Stimulated activated CD8-positive, alpha-beta memory T cell treated with anti-CD3 and anti-CD28 coated beads, Interleukin-12 subunit alpha, Interleukin-12 subunit beta, amount 100 ng/mL, for 24 hours (primary cell): ENCODE data around the gene CD34.

Experiments used
- DNase-seq: peaks from one replicate; pipeline ENCODE4 v3.0.0-alpha.2; 2020; ENCODE audit errors: extremely low read depth

Gene CD34

GRCh38 chr1:207853372-207853757 is 57.6 kb downstream of the CD34 start:
- DNase-seq, result no peak

DNA sequence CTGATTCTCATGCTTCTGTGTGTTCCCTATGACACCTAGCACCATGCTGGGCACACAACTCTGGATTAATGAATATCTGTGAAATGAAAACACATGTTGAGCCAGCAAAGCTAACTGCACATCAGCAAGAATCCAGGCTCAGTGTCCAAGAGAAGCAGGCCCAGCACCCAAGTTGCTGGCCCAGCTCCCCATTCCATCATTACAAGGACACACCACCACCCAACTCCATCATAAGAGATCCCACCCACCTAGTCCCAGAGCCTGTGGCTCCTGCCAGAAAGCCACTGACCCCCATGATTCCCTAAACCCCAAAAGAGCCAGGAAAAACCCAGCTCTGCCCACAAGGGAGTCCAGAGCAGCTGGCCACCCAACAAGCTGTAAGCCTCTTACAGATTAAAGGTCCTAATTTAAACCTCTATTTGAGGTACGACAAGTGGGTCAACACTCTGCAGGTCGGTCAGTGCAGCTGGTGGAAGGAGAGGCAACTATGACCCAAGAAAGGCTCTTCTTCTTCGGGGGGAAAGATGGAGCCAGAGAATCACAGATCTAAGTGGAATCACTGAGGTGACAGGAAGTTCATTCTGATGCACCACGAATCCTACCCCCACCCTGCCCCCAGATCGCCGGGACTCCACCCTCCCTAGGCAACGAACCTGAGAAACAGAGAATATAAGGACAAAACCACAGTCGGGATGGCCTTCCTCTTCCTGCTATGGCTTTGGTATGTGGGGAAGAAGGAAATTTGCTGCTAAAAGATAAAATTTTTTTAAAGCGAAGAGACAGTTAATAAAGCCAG is 58.2 kb downstream of the CD34 start:
- DNase-seq, result no peak

DNA sequence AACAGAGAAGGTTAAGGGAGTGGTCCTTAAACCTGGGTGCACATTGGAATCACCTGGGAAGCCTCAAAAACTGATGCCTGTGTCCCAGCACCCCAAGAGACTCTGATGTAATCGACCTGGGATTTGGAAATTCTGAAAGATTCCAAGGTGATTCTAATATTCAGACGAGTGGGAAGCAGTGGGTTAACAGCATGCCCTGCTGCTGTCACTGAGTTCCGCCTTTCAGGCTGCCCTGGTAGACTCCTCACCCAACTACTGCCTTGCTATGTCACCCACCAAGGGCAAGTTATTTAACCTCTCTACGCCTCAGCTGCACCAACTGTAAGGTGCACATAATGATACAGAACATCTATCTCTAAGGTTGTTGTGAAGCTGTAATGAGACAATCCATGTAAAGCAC is 59.2 kb downstream of the CD34 start:
- no peak for DNase-seq

- no peak for DNase-seq
Observed at GRCh38 chr1:207850621-207851407, 60.1 kb downstream of the CD34 start.

DNA sequence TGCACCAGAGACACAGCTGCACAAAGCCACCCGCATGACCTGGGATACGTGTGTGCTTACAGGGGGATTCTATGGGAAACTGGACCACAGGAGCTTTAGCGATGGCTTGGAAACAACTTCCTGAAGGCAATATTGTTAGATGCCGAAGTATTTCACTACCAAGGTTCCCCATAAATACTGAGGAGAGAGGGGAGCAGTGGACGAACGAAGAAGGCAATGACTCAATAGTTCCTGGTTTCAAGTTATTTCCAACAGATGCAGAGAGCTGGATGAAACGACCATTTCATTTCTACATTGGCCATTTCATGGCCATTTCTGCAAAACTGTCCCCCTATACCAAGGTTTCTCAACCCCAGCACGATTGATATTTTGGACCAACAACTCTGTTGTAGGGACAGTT is 61.3 kb downstream of the CD34 start:
- DNase-seq, result no peak

DNA sequence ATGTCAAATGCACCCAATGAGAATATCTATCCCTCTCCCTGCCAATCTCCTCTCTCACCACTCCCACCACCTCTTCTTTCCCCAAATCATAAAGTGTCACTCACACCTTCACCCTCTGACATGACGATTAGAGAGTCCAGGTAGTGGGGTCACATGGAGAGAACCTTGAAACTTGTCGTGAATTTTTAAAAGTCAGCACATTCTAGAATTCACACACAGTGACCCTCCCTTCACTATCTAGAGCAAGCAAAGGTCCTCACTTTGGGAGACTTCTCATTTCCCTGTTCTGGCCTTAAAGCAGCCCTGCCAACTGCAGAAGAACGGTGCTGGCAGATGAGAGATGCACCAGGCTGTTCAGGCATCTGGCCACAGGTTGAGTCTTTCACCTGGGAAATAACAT is 61.9 kb downstream of the CD34 start:
- DNase-seq, result no peak

DNA sequence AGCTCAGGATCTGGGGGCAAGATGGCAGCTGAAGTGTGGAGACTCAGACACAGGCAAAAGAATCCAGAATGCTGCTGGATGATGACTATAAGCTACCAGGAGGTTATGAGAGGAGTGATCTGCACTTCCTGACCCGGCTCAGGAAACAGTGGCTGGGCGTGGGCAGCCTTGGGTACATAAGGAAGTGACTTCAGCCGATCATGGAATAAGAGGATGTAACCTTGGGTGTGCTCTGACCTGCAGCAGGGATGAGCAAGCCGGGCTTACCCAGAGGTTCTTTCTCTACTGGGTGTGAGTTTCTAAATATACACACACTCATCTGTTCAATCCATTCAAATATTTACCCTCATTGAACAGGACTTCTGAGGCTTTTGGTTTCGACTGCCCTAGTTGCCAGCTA is 62.7 kb downstream of the CD34 start:
- DNase-seq, result no peak

GRCh38 chr1:207847116-207847515 is 63.8 kb downstream of the CD34 start:
- DNase-seq, result no peak

DNA sequence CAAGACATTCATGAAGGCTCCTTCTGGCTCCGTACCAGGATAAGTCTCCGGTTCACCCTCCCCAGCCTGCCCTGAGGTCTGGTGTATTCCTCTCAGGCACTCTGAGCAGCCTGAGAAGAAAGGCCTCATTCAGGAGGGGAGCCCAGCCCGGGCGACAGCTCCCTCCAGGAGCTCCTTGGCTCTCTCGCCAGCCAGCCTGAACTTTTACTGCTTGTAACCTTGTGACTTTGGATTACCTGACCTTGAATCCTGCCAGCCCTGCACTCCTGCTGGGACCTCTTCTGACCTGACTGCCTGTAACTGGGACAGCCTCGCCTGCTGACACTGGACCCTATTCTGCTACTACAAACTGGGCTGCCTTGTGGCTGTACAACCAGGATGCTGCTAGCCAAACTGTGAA is 65.8 kb downstream of the CD34 start:
- no peak for DNase-seq

- DNase-seq, result no peak
Observed at GRCh38 chr1:207844371-207844770, 66.6 kb downstream of the CD34 start.

- no peak for DNase-seq
Observed at GRCh38 chr1:207842506-207842905, 68.4 kb downstream of the CD34 start.

DNA sequence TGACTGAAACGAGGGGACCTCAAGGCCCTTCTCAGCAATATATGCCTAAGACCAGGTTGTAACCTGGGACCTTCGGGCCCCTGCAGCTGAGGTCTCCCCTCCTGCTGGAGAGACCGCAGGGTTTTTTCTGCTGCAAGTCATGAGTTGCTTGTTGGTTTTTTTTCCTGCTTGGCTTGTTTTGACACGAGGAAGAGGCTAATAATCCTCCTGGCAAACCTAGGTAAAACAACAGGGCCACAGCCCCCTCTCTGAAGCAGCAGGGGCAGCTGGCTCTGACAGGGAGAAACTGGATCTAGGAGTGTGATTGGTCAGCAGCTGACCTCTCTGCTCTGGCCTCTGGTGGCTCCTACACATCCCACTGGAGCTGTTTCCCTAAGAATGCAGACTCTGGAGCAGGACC is 69.0 kb downstream of the CD34 start:
- DNase-seq, result no peak

DNA sequence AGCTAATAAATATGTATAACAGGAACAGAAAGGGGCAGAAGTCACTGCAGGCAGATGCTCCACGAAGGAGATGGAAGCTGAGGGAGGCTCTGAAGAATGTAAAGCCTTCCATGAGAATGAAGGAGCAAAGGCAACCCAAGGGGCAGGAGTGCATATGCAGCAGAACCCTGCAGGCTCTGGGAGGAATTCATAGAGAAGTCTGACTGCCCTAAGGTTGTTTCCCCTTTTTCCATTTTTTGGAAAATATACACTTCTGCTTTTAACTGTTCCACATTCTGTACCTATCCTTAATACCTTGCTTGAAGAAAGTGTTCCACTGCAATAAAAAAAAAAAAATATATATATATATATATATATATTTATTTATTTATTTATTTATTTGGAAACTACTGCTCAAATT is 69.6 kb downstream of the CD34 start:
- no peak for DNase-seq

DNA sequence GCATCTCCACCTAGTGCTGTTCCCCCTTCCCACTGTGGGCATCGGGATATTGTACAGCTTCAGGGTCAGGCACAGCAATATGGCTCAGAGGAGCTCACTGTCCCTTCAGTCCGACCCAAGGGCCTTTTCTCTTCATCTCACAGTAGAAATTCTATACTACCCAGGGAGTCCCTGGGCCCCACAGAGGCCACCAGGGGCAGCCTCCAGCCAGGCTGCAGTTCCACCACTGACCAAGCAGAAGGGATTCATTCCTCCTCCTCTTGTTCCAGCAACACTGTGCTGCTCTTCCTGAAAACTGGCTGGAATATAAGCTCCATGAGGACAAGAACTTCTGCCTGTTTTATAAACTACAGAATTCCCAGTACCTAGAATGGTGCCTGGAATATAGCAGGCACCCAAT is 70.5 kb downstream of the CD34 start:
- no peak for DNase-seq

- no peak for DNase-seq
Observed at GRCh38 chr1:207839083-207839413, 71.9 kb downstream of the CD34 start.

DNA sequence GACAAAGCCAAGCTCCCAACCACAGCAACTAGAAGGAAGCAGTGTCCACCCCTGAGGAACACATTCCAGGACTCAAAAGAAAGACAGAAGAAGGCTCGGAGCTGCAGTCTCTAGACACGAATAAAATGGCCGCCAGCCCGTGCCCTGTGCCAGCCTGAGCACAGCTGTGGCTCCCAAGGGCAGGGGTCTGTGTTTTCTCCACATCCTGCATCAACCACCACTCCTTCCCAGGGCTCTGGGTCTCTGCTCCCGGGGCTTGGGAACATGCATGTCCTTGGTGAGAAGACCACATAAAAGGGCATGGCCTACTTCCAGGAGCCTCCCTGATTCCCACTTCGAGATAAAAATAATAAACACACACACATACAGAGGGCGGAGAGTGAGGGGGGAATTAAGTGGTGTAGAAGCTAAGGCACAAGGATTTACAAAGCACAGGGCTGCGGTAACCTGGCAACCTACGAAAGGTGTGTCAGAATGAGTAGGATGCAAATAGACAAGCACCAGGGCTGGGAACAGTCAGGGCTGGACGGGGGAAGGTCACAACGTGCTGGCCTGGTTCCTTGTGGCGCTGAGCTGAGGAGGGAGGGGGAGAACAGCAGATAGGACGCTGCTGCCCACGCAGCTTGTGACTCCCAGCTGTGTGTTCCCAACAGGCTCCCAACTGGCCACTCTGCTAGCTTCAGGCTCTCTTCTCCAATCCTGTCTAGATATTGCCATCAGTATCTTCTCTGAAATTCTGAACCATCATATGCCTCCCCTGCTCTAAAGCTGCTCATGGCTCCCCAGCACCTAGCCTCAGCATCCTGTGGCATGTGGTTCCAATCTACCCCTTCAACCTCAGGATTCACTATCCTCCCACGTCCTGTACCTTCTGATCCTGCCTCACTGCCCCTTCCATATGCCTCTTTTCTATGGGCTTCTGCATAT is 72.5 kb downstream of the CD34 start:
- DNase-seq, result no peak

DNA sequence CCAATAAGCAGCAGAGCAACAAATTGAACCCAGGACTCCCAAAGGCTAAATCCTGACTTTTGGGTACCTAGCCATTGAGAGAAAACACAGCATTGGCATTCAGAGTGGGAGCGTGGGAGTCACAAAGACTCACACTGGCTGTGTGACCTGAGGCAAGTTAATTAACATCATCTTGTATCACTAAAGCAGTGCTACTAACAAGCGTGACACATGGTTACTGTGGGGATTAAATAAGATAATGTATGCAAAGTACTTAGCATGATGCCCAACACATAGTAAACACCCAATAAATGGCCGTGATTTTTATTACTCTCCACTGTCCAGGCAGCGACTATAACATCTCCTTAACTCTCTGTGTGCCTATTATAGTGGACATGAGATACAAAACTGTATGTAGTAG is 73.3 kb downstream of the CD34 start:
- no peak for DNase-seq

GRCh38 chr1:207836591-207837347 is 74.2 kb downstream of the CD34 start:
- no peak for DNase-seq

GRCh38 chr1:207835958-207836357 is 75.0 kb downstream of the CD34 start:
- no peak for DNase-seq

- no peak for DNase-seq
Observed at GRCh38 chr1:207833956-207834660, 76.8 kb downstream of the CD34 start.

GRCh38 chr1:207833381-207833780 is 77.5 kb downstream of the CD34 start:
- no peak for DNase-seq
